PC-9 (cell line): Measurements from ENCODE around the gene ITM2B. TPM values are rescaled to one million over a fixed set of nuclear protein-coding genes. Genes with fewer than 3 reads are reported as not detected.
"Not testable (repeated sequence)": the region's sequence is repeated elsewhere in the genome, so short reads cannot be mapped to it uniquely, and the experiment has no call there.

Source experiments
- BruUV-seq: library from RNA; stranded (reverse); fragments of 400-500 nt; replicated peaks from 2 replicates; lab custom pipeline; 2021; lab: Mats Ljungman, UMichigan
- CTCF ChIA-PET: fragments of 300-600 bp; sonication (Branson Sonifier 250); formaldehyde crosslinking; loops from one replicate; lab custom pipeline; 2022; ENCODE audit warnings: antibody characterized with exemption; lab: Charles Lee
- POLR2A ChIA-PET: fragments of 300-600 bp; sonication (Branson Sonifier 250); formaldehyde crosslinking; loops from one replicate; lab custom pipeline; 2022; ENCODE audit warnings: antibody characterized with exemption; ENCODE audit not compliant: unreplicated experiment; lab: Charles Lee
- DNase-seq, 2 experiments: peaks; one replicate each; pipeline versions ENCODE4 v3.0.0 to v3.0.0-alpha.2; 2015 to 2022; ENCODE audit warnings: mixed read lengths in 1 of 2
- H2AFZ ChIP-seq: fragments of 200-600 bp; sonication (generic); 2 replicates; pipeline ENCODE4 v1.8.1; 2017; ENCODE audit warnings: antibody characterized with exemption
- H3F3A ChIP-seq: fragments of 200-600 bp; sonication (generic); 2 replicates; pipeline ENCODE4 v1.8.1; 2017; ENCODE audit warnings: antibody characterized with exemption, mild to moderate bottlenecking, low read depth; ENCODE audit not compliant: insufficient read depth
- H3K27ac ChIP-seq: fragments of 200-600 bp; sonication (generic); 2 replicates; pipeline ENCODE4 v1.6.1; 2016; ENCODE audit warnings: mixed run types
- H3K27me3 ChIP-seq: fragments of 200-600 bp; sonication (generic); 2 replicates; pipeline ENCODE4 v1.6.1; 2016; ENCODE audit warnings: low read depth, mixed run types; ENCODE audit not compliant: insufficient read depth
- H3K36me3 ChIP-seq: fragments of 200-600 bp; sonication (generic); 2 replicates; pipeline ENCODE4 v1.6.1; 2016; ENCODE audit warnings: low read depth, mixed run types
- H3K4me1 ChIP-seq: fragments of 200-600 bp; sonication (generic); replicated peaks from 2 replicates; pipeline ENCODE4 v1.6.1; 2016; ENCODE audit warnings: mixed run types; ENCODE audit not compliant: insufficient read depth
- H3K4me2 ChIP-seq: fragments of 200-600 bp; sonication (generic); 2 replicates; pipeline ENCODE4 v1.6.1; 2017; ENCODE audit warnings: mixed run types
- H3K4me3 ChIP-seq: fragments of 200-600 bp; sonication (generic); 2 replicates; pipeline ENCODE4 v1.6.1; 2016; ENCODE audit warnings: mixed run types
- H3K79me2 ChIP-seq: fragments of 200-600 bp; sonication (generic); 2 replicates; pipeline ENCODE4 v1.6.1; 2017; ENCODE audit warnings: low read depth, mixed run types
- H3K9me2 ChIP-seq: fragments of 200-600 bp; sonication (generic); 2 replicates; pipeline ENCODE4 v1.8.1; 2017; ENCODE audit warnings: mild to moderate bottlenecking; ENCODE audit not compliant: insufficient read depth
- H3K9me3 ChIP-seq: fragments of 200-600 bp; sonication (generic); 2 replicates; pipeline ENCODE4 v1.8.1; 2016; ENCODE audit warnings: low read depth; ENCODE audit not compliant: insufficient read depth
- H4K20me1 ChIP-seq: fragments of 200-600 bp; sonication (generic); 2 replicates; pipeline ENCODE4 v1.8.1; 2017; ENCODE audit not compliant: insufficient read depth
- EZH2 ChIP-seq: fragments of 200-600 bp; sonication (generic); IDR thresholded peaks from 2 replicates; pipeline ENCODE4 v1.8.0; 2017; ENCODE audit warnings: antibody characterized with exemption, low read depth
- intact Hi-C: fragments of 100-400 bp; cut with micrococcal nuclease; formaldehyde crosslinking; loops from one replicate; pipeline ENCODE4 v1.10.0; 2022; ENCODE audit not compliant: unreplicated experiment
- total RNA-seq: library from RNA; stranded (reverse); gene quantifications from 2 replicates; pipeline ENCODE4 v1.2.3, GENCODE V29; 2021
- TF ChIP-seq, protein P1 (sequence below): fragments of 200-600 bp; sonication (generic); conservative IDR thresholded peaks from 2 replicates; pipeline ENCODE4 v1.6.1; 2017; ENCODE audit warnings: mixed run types, antibody characterized with exemption, mild to moderate bottlenecking, moderate library complexity

ITM2B gene
- total RNA-seq, 1 experiment from 2014 or later = 155 TPM

DNA sequence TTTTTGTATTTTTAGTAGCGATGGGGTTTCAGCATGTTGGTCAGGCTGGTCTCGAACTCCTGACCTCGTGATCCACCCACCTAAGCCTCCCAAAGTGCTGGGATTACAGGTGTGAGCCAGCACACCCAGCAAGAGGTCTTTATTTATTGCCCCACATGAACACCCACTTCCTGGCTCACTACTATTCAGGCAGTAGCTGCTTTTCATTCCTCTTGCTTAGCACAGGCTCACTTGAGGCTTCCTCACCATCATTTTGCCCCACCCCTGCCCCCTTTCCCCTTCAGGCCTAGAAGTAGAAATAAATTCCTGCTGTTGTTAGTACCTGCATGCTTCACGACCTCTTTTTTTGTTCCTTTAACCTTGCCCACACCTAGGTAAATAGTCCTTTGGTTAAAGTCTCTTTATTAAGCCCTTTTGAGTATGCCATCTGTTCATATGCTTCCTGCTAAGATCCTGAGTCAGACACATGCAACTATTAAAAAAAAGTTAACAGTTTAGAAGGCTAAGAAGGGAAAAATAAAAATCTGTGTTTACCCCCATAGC lies 33.5 kb upstream of the ITM2B start:
- peaks cover 3% of the 10 kb centered on the region; the same call in 1 of the 2 replicates for H3K9me3 ChIP-seq
- no TSS peak for BruUV-seq
- H3K27ac ChIP-seq = no peak overlapping the region
- ChIA-PET POLR2A (no interaction called here), CTCF (interaction anchor here (0.5 kb wide), 1 partner anchor 136 kb away, joined by 4 read pairs; no protein-coding TSS in a partner anchor)
- no peaks in the 10 kb centered on the region for H3K79me2 ChIP-seq
- no peak overlapping the region for H3K4me2 ChIP-seq
- DNase-seq = no peak
- H4K20me1 ChIP-seq = no peaks in the 10 kb centered on the region
- H3F3A ChIP-seq = no peaks in the 10 kb centered on the region
- intact Hi-C loops = no loop called here
- no peaks in the 10 kb centered on the region for H3K36me3 ChIP-seq
- peaks cover 13% of the 10 kb centered on the region; the same call in 1 of the 2 replicates for H3K27me3 ChIP-seq
- no peaks in the 10 kb centered on the region for H3K9me2 ChIP-seq
- TF ChIP-seq, protein P1, sequence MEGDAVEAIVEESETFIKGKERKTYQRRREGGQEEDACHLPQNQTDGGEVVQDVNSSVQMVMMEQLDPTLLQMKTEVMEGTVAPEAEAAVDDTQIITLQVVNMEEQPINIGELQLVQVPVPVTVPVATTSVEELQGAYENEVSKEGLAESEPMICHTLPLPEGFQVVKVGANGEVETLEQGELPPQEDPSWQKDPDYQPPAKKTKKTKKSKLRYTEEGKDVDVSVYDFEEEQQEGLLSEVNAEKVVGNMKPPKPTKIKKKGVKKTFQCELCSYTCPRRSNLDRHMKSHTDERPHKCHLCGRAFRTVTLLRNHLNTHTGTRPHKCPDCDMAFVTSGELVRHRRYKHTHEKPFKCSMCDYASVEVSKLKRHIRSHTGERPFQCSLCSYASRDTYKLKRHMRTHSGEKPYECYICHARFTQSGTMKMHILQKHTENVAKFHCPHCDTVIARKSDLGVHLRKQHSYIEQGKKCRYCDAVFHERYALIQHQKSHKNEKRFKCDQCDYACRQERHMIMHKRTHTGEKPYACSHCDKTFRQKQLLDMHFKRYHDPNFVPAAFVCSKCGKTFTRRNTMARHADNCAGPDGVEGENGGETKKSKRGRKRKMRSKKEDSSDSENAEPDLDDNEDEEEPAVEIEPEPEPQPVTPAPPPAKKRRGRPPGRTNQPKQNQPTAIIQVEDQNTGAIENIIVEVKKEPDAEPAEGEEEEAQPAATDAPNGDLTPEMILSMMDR = no peak
- no peak for TF ChIP-seq EZH2
- H2AFZ ChIP-seq = no peak overlapping the region
- no peaks in the 10 kb centered on the region for H3K4me1 ChIP-seq
- no peak overlapping the region for H3K4me3 ChIP-seq

DNA sequence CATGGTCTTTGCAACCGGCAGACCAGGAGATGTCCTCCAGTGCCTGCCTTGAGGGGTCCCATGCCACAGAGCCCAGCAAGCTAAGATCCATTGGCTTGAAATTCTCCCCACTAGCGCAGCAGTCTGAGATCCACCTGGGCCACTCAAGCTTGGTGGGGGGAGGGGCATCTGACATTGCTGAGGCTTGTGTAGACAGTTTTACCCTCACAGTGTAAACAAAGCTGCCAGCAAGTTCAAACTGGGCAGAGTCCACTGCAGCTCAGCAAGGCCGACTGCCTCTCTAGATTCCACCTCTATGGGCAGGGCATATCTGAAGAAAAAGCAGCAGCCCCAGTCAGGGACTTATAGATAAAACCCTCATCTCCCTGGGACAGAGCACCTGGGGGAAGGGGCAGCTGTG lies 32.0 kb upstream of the ITM2B start:
- Histone ChIP-seq H3K36me3 (no peaks in the 10 kb centered on the region), H3K4me2 (no peak overlapping the region), H3K27me3 (peaks cover 18% of the 10 kb centered on the region; the same call in 1 of the 2 replicates), H3F3A (no peaks in the 10 kb centered on the region), H3K4me3 (no peak overlapping the region), H3K9me2 (no peaks in the 10 kb centered on the region), H3K79me2 (no peaks in the 10 kb centered on the region), H4K20me1 (no peaks in the 10 kb centered on the region), H3K4me1 (no peaks in the 10 kb centered on the region), H3K27ac (no peak overlapping the region), H2AFZ (no peak overlapping the region), H3K9me3 (peaks cover 3% of the 10 kb centered on the region; the same call in 1 of the 2 replicates)
- no peak for DNase-seq
- ChIA-PET CTCF (no interaction called here), POLR2A (no interaction called here)
- BruUV-seq = no TSS peak
- intact Hi-C loops = no loop called here
- TF ChIP-seq, protein P1 = no peak
- TF ChIP-seq EZH2 = no peak

- H3K36me3 ChIP-seq, H3K79me2 ChIP-seq, H3K4me3 ChIP-seq, BruUV-seq, intact Hi-C loops, H3F3A ChIP-seq, H2AFZ ChIP-seq, H3K27ac ChIP-seq, H3K4me1 ChIP-seq, H3K9me2 ChIP-seq, POLR2A ChIA-PET, H3K4me2 ChIP-seq, H3K9me3 ChIP-seq, H4K20me1 ChIP-seq, CTCF ChIA-PET, DNase-seq: not testable (repeated sequence)
- peaks cover 15% of the 10 kb centered on the region; the same call in 1 of the 2 replicates for H3K27me3 ChIP-seq
Observed at GRCh38 chr13:48207207-48207606, 25.8 kb upstream of the ITM2B start.

GRCh38 chr13:48210178-48210577 lies 22.8 kb upstream of the ITM2B start:
- Histone ChIP-seq H3K9me2 (no peaks in the 10 kb centered on the region), H4K20me1 (no peaks in the 10 kb centered on the region), H3F3A (no peaks in the 10 kb centered on the region), H3K4me3 (no peak overlapping the region), H3K4me2 (peak overlapping the region; percentile 14), H3K27me3 (no peaks in the 10 kb centered on the region), H3K4me1 (no peaks in the 10 kb centered on the region), H2AFZ (no peak overlapping the region), H3K79me2 (no peaks in the 10 kb centered on the region), H3K9me3 (no peaks in the 10 kb centered on the region), H3K36me3 (no peaks in the 10 kb centered on the region), H3K27ac (0 out of 2 replicates have a peak overlapping the region, but pooled peaks have one; percentile 25)
- no TSS peak for BruUV-seq
- intact Hi-C loops = no loop called here
- peak in 1 of 2 experiments; percentile 73 for DNase-seq
- no peak for TF ChIP-seq EZH2
- TF ChIP-seq, protein P1 = no peak
- POLR2A ChIA-PET = no interaction called here
- CTCF ChIA-PET = no interaction called here
